ENCODE results near the gene AGO3.
"Not testable (repeated sequence)": the region's sequence is repeated elsewhere in the genome, so short reads cannot be mapped to it uniquely, and the experiment has no call there.

AGO3 gene

DNA sequence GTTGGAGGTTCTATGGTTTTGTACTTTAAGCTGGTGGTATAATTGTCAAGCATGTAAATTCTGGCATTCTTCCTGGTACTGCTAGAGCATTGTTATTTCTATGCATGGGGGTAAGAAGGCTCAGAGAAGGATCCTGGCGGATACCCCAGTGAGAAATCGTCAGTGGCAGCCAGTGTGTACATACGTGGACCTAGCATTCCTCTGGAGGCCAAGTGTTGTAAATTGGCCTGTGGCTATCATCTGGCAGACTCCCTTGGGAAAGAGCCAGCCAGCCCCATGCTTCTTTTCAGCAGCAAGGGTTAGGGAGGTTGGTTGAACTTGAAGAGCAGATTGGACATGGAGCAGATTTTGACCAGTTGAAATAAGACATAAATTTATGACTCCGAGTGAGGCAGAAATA, 5.2 kb upstream of the AGO3 start:
- no peak for DNase-seq (ENCODE audit: low read depth)

DNA sequence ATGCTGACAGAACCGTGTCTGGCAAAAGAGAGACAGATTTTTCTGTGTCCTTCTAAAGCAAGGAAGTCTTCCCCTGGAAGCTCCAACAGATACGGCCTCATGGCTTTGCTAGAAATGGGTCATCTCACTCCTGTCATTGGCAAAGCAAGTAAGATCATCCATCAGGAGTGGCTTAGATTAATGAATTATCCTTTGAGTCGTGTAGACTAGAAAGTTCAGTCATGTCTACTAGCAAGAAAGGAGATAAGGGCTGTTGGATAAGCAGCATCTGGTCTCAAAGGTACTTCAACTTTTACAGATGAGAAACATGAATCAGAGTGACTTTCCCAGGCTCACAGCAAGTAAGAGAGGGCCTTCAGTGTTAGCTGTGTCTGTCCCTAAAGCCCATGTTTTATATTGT, 3.4 kb upstream of the AGO3 start:
- no peak for DNase-seq (ENCODE audit: low read depth)

DNA sequence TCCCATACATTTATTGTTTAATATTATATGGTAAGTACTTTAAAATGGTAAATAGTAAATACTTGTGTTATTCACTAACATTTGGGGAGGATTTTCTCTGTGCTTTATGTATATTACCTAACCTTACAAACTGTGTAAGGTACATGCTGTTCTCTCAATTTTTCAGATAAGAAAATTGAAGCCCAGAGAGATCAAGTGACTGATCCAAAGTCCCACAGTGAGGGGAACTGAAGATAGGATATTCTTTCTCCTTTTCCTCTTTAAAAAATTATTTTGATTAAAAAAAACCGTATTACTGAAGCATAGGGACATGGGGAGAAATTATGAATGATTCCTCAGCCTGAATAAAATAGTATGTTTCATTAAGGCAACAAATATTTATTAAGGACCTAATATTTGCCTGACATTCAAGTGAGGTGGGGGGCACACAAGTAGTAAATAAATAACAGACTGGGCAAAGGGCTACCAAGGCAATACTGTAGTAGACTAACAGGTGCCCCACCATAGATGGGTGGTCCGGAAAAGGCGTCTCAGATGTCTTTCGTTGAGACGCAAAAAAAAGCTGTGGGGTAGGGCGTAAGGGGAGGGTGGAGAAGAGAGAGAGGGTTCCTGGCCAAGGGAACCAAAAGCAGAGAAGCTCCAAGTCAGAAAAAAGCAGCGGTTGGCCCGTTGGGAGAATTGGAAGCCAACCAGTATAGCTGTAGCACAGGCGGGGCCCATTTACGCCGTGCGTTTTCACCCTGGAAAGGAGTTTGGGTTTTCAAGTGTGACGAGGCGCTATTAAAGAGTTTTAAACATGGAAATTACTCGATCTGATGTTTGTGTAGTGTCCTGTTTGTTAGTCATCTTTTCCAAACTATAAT, 944 bp upstream of the AGO3 start:
- peak; percentile 15 for DNase-seq (ENCODE audit: low read depth)

DNA sequence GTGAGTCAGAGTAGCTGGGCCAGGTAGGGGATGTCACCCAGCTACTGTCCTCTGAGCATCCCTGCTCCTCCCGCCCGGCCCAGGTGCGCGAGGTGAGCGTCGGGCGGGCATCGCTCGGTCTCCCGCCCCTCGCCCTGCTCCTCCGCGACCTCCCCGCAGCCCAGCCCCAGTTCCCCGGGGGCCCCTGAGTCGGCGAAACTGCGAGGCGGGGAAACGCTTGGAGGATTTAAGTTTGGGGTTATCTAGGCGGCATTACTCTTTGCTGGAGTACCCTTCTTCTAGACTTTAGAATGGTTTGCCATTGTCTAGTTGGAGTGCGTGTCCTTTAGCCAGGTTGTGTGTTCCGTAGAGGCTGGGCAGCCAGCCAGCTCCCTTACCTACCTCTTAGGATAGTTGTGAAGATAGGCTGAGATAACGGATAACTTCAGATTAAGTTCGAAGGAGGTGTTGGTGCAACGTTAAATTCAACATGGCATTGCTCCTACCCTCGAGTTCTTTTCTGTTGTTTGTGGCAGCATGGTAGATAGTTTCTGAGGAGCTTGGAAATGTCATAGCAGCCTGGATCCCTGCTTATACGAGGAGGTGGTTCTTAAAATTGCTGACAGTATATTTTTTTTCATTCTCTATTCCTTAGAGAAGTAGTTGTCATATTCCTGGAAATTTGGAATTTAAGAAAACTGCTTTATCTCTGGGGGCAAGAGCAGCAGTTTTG, 697 bp downstream of the AGO3 start:
- DNase-seq (ENCODE audit: low read depth): no peak

DNA sequence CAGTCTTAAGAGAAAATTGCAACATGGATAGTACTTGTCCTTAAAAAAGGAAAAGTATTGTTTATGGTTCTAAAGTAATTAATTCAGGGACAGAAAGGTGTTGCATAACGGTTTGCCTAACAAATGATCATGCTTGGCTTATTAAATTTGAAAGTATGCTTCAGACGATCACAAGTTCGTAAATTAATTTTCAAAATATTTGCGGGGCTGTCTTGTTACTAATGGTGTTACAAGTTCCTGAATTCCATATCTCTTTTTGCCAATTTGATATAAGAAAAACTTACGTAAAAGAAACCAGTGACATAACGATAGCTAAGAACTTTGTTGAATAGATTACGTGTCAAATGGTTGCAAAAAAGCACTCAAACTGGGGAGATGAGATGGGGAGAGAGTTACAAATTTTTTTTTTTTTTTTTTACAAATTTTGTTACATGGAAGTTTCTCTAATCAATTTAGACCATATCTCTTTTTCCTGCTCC, 1.3 kb downstream of the AGO3 start:
- no peak for DNase-seq (ENCODE audit: low read depth)

DNA sequence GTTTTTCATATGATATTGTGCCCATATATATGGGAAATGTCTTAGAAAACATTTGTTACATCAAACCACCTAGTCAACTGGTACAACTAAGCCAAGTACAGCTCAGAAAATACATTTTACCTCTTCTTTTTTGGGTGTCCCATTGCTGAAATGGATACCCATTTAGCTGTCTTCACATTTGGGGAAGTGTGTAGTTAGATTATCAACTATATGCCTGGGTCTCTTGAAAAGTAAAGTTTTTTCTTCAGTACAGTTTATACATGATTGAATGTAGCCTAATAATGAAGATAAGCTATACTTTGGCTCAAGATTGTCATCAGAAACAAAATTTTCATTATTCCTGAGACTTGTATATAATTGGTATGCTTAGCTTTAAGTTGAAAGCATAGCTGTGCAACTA, 2.0 kb downstream of the AGO3 start:
- no peak for DNase-seq (ENCODE audit: low read depth)

DNA sequence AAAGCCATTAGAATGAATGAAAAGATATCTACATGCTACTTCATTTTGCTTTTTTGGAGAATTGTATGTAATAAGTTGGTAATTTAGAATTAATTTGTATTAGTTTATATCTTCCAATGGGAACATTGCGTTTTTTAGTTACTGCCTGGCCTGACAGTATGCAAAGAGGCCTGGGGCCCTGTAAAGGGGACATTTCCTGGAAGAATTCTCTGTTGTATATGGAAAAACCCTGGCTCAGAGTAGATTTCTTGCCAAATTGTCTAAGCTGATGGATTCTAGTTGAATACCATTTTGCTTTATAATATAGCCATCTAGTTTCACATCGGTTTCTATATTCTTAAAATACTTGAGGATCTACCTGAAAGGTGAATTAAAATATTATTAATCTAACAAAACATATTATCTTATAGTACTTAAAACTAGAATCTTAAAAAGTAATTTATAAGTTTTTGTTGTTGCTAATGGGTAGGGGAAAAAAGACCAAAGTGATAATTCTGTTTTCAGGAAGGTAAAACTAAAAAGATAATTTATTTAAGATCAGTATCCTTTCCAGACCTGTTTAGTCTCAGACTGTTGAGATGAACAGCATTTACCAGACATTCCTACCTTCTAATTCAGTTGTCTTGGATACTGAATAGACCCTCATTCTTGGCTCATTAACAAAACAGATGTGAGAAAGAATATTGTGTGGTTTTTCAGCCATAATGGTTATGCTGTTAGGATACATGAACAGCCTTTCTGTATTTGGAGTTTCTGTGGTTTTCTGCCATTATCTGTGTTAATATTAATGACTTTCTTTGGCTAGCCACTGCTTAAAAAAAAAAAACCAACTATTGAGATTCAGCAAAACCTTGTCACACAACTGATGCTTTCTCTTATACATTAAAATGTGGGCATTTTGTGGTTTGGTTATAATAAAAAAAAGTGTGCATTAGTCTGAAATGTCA, 4.8 kb downstream of the AGO3 start:
- no peak for DNase-seq (ENCODE audit: low read depth)

DNA sequence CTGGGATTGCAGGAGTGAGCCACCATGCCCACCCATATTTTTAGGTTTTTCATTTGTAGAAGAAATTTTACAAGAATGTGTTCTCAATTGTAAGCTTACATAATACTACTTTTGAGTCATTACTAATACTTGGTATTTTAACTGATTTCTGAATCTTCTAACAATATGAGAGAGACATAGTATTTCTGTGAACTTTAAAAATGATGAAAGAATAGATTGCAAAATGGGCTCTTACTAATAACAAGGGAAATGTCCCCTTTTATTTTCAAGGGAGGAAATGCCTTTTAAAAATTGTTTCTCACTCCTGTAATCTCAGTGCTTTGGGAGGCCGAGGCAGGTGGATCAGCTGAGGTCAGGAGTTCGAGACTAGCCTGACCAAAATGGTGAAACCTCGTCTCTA, 5.9 kb downstream of the AGO3 start:
- DNase-seq (ENCODE audit: low read depth): no peak

DNA sequence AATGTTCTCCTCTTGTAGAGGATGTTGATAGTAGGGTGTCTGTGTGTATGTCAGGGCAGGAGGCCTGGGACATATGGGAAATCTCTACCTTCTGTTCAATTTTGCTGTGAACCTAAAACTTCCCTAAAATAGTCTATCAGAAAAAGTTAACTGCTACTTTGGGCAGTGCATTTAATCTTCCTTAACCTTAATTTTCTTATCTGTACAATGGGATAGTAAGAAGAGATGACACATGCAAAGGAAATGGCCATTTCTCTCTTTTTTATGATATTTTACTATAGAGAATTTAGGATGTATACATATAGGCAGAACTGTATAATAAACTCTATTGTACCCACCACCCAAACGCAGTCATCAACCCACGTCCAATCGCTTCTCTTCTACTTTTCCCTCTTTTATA, 8.6 kb downstream of the AGO3 start:
- no peak for DNase-seq (ENCODE audit: low read depth)

DNA sequence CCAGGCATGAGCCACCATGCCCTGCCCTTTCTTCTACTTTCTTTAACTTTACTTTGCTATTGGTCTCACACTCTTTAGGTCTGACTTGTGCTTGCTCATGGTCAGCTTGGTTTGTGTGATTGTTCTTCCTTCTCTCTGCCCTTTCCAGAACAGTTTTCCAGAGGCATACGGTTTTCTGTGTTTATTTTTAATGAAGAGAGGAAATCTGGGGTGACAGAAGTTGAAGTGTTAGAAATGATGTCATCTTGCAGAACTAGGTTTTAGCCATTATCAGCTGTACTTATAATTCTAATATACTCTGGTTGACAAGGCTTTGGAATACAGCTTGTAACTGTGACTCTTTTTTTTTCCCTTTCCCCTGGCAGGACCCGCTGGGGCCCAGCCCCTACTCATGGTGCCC, 14.4 kb downstream of the AGO3 start:
- no peak for DNase-seq (ENCODE audit: low read depth)

DNA sequence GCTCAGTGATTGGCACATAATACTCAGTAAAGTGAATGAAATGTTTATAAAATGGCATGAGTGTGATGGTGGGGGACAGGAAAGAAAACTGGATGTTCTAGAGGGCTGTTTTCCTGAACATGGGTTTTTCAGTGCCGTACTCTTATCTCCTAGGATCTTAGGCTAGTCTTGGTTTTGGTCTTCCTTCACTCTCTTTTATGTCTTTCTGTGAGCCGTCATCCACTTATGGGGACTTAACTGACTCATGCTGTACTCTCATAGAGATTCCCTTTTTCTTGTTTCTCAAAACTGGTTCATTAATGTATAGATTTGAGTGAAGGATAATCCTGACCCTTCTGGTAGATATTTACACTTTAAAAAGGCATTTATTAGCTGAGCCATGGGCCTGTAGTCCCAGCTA, 16.6 kb downstream of the AGO3 start:
- no peak for DNase-seq (ENCODE audit: low read depth)

DNA sequence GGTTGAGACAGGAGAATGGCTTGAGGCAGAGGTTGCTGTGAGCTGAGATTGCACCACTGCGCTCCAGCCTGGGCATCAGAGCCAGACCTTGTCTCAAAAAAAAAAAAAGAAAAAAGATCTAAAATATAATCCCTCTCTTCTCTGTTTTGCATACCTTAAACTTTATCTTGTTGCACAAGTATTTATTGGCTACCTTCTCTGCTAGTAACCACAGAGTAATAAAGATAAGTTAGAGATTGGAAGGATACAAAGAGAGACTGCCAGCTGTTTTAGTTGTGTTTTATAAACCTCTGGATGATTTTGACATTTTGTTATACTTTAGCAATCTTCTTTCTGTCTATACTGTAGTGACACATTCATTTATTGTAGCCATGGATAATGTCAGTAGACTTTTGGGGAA, 27.7 kb downstream of the AGO3 start:
- no peak for DNase-seq (ENCODE audit: low read depth)

DNA sequence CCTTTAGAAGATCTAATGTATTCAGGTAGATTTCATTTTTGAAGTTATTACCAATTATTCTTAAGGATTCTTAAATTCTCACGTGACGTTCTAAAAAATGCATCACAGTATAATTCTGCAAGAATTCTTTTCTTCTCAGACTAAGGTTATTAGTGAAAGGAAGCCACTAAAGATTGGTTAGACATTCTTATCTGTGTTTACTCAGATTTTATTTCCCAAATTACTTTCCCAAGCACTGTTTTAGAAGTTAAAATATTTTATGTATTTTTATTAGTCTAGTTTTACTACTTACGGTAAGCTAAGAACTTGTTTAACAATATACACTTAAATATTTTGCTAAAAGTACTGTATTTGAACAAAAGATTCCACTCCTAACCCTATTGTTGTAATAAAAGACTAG, 28.4 kb downstream of the AGO3 start:
- DNase-seq (ENCODE audit: low read depth): no peak

DNA sequence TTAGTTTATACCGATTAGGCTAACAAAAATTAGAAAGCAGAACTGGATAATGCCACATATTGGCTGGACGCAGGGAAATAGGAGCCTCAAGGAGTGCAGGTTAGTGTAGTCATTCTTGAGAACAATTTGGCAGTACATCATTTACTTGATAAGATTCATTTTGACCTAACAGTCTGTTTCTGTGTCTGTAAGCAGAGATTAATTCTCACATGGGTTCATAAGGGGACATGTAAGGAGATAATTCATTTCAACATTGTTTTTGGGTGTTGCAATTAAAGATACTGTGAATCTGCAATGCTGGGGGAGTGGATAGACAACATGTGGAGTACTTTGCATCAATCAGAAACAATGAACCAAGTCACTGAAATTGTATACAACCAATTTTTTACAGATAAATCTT, 32.0 kb downstream of the AGO3 start:
- DNase-seq (ENCODE audit: low read depth): no peak

DNA sequence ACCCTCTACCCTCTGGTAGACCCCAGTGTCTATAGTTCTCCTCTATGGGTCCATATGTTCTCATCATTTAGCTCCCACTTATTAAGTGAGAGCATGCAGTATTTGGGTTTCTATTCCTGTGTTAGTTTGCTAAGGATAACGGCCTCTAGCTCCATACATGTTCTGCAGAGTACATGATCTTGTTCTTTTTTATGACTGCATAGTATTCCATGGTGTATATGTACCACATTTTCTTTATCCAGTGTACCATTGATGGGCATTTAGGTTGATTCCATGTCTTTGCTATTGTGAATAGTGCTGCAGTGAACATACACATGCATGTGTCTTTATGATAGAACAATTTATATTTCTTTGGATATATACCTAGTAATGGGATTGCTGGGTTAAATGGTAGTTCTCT, 33.4 kb downstream of the AGO3 start:
- not testable (repeated sequence) for DNase-seq (ENCODE audit: low read depth)

DNA sequence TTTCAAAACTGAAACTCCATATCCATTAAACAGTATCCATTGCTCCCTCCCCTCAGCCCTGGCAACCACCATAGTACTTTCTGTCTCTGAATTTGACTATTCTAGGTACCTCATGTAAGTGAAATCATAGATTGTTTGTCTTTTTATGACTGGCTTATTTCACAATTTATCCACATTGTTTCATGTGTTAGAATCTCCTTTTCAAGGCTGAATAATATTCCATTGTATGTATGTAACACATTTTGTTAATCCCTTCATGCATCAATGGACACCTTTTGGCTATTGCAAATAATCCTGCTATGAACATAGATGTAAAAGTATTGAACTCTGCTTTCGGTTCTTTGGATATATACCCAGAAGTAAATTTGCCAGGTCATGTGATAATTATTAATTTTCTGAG, 37.5 kb downstream of the AGO3 start:
- no peak for DNase-seq (ENCODE audit: low read depth)

DNA sequence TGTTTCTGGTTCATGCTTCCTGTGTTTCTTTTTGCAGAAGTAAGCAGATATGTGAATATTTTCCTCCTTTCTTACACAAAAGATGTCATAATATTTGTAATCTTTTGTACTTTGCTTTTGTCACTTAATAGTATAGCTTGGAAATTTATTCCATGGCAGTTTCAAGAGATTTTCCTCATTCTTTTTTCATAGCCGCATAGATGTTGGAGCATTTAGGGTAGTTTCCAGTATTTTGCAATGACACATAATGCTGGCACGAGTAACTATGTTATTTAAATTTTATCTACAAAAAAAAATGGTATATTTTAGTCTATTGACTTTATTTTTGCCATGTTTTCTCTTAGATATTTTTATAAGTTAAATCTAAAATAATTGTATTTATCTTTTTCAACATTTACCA, 40.7 kb downstream of the AGO3 start:
- DNase-seq (ENCODE audit: low read depth): no peak

DNA sequence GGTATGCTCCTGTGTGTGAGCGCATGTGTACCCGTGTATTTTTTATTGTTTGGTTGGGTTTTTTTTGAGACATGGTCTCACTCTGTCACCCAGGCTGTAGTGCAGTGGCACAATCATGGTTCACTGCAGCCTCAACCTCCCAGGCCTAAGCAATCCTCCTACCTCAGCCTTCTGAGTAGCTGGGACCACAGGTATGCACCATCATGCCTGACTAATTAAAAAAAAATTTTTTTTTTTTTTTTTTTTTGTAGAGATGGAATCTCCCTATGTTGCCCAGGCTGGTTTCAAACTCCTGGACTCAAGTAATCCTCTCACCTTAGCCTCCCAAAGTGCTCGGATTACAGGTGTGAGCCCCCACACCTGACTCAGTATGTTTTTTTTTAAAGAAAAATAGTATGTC, 41.7 kb downstream of the AGO3 start:
- DNase-seq (ENCODE audit: low read depth): not testable (repeated sequence)

DNA sequence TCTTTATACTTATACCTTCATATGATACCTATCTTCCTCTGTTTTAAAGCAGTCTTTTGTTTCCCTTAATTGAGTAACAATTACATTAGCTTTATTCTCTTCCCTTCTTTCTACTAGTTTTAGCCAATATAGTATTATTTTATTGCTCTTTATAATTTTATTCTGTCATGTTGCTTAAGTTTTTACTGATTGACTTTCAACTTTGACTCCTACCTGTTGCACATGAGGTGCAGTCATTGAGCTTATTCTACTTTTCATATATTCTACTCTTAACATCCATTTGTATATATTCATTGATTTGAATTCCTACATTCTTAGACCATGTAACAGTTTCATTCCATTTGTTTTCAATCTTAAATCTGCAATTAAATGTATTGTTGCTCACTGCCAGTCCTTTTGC, 49.2 kb downstream of the AGO3 start:
- DNase-seq (ENCODE audit: low read depth): no peak

DNA sequence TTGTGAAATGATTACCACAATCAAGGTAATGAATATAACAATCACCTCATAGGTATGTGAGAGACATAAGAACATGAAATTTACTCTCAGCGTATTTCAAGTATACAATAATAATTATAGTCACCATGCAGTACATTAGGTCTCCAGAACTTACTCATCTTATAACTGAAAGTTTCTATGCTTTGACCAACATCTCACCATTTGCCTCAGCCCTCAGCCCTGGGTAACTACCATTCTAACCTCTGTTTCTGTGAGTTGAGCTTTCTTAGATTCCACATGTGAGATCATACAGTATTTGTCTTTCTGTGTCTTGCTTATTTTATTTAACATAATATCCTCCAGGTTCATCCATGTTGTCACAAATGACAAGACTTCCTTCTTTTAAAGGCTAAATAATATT, 57.3 kb downstream of the AGO3 start:
- no peak for DNase-seq (ENCODE audit: low read depth)

DNA sequence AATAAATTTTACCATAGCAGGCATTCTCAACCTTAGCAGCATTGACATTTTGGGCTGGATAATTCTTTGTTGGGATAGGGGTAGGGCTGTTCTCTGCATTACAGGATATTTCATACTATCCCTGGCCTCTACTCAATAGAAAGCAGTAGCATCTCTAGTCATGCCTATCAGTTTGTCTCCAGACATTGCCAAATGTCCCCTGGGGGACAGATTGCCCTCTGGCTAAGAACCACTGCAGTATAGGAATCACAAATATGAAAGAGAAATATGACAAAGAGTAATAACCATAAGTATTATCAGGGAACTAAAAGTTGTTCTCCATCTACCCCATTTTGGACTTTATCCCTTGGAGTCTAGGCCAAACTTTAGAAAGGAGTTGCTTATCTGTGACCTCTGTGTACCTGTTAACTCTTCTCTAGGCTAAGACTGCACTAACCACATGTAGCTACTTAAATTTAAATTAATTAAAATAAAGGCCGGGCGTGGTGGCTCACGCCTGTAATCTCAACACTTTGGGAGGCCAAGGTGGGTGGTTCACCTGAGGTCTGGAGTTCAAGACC, 76.1 kb downstream of the AGO3 start:
- DNase-seq (ENCODE audit: low read depth): no peak

DNA sequence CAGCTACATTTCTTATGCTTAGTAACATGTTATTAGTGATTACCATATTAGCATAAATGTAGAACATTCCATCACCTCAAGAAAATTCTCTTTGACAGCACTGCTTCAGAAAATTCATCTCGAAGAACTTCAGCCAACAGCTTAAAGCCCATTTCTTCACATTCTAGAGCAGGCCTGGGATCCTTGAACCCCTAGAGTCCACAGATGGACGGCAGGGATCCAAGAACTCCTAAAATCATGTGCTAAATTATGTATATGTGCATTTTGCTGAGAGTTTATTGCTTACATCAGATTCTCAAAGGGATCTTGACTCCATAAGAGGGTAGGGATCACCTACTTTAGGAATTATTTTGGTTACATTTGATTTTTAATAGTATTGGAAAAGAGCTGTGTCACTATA, 76.8 kb downstream of the AGO3 start:
- DNase-seq (ENCODE audit: low read depth): no peak

Measured in stimulated activated CD4-positive, alpha-beta T cell treated with anti-CD3 and anti-CD28 coated beads, Interleukin-2, amount 100 ng/mL, for 4 hours (primary cell).